Spleen (tissue), 11 donors: ENCODE measurements around the gene TBC1D8. TPM values are rescaled to one million over a fixed set of nuclear protein-coding genes. Genes with fewer than 3 reads are reported as not detected.

Experiments
- DNase-seq: peaks from one replicate; pipeline ENCODE4 v3.0.0-alpha.2; 2020
- H3K27ac ChIP-seq, 8 donors: fragments of 200-600 bp; sonication (generic) in 7 of 8; 1 replicate in 4 of 8; 2 replicates in 4 of 8; pipeline versions ENCODE4 v1.5.0 to v1.8.0; 2016 to 2021; ENCODE audit warnings: inconsistent platforms in 4 of 8, mild to moderate bottlenecking in 4 of 8, moderate library complexity in 1 of 8
- H3K27me3 ChIP-seq, 7 donors: fragments of 200-600 bp; sonication (generic) in 6 of 7; replicated peaks in 1 of 7; 1 replicate in 4 of 7; 2 replicates in 3 of 7; pipeline versions ENCODE4 v1.5.0 to v1.8.0; 2016 to 2021; ENCODE audit warnings: inconsistent platforms in 3 of 7, mild to moderate bottlenecking in 1 of 7
- H3K36me3 ChIP-seq, 6 donors: fragments of 200-600 bp; sonication (generic) in 5 of 6; 1 replicate in 4 of 6; 2 replicates in 2 of 6; pipeline versions ENCODE4 v1.5.0 to v1.8.0; 2016 to 2021; ENCODE audit warnings: inconsistent platforms in 2 of 6
- H3K4me1 ChIP-seq, 6 donors: fragments of 200-600 bp; sonication (generic) in 5 of 6; 1 replicate in 3 of 6; 2 replicates in 3 of 6; pipeline versions ENCODE4 v1.5.0 to v1.8.0; 2016 to 2021; ENCODE audit warnings: inconsistent platforms in 3 of 6
- H3K4me3 ChIP-seq, 8 donors: fragments of 200-600 bp; sonication (generic) in 7 of 8; 1 replicate in 4 of 8; 2 replicates in 4 of 8; pipeline versions ENCODE4 v1.5.0 to v1.8.0; 2016 to 2021; ENCODE audit warnings: inconsistent platforms in 4 of 8, mild to moderate bottlenecking in 4 of 8, moderate library complexity in 2 of 8
- H3K9me3 ChIP-seq, 8 donors: fragments of 200-600 bp; sonication (generic) in 7 of 8; 1 replicate in 4 of 8; 2 replicates in 4 of 8; pipeline versions ENCODE4 v1.5.0 to v1.8.0; 2016 to 2021; ENCODE audit warnings: inconsistent platforms in 4 of 8
- CTCF ChIP-seq, 11 experiments: fragments of 200-600 bp in 7 of 11; fragments of 450-650 bp in 4 of 11; sonication (generic) in 4 of 11; IDR thresholded peaks in 8 of 11; conservative IDR thresholded peaks in 3 of 11; 1 replicate in 7 of 11; 2 replicates in 4 of 11; pipeline versions ENCODE4 v1.4.0 to v1.8.0; 2016 to 2021; ENCODE audit warnings: antibody characterized with exemption in 11 of 11, inconsistent platforms in 4 of 11, mild to moderate bottlenecking in 1 of 11
- POLR2A ChIP-seq, 3 donors: fragments of 450-650 bp; IDR thresholded peaks; one replicate each; pipeline ENCODE4 v1.5.1; 2017; ENCODE audit warnings: antibody characterized with exemption in 3 of 3, mild to moderate bottlenecking in 1 of 3
- POLR2AphosphoS5 ChIP-seq, 3 donors: sonication (generic); formaldehyde crosslinking; IDR thresholded peaks; one replicate each; pipeline ENCODE4 v1.5.1; 2017; ENCODE audit warnings: antibody characterized with exemption in 3 of 3
- WGBS, 5 donors: extraction: QIAGEN DNeasy Blood & Tissue Kit in 3 of 5; methylation state at CpG; one replicate each; pipeline versions ENCODE4 v1.1.5 to v1.1.7; 2013 to 2018; 5-methylcytosine and 5-hydroxymethylcytosine counted together
- intact Hi-C: fragments of 100-400 bp; cut with DNase I; formaldehyde crosslinking; loops from one replicate; pipeline ENCODE4 v1.15.0; 2023; ENCODE audit warnings: low total_unique reads
- polyA plus RNA-seq, 3 donors: library from polyadenylated mRNA; stranded (reverse); fragments of 200-250 nt; gene quantifications; one replicate each; pipeline ENCODE4 v1.2.1, GENCODE V29; 2013
- total RNA-seq, 7 donors: library from RNA; depleted of rRNA in 3 of 7; stranded (reverse); fragments of >200 nt in 3 of 7; fragmentation: NEBNext Ultra II Directional in 4 of 7; extraction: Animal tissue kit (Norgen Biotek cat#: 25700) in 4 of 7; gene quantifications; one replicate each; pipeline versions ENCODE4 v1.1.0 to v1.2.1, GENCODE V29; 2016 to 2021
- donor health status: healthy with polysubstance abuse.
- donor health status: DM: no; HTN: no; CAD: no; lungs with moderate emphysema.
- donor health status: DM: no; HTN: no; CAD: no.
- donor health status: Bipolar disorder and iron deficiency.
- donor health status: healthy.
- donor health status: DM: no; HTN: no; CAD: no.
- donor health status: DM: yes; HTN: yes; CAD: no.

TBC1D8 gene
- total and polyA plus RNA-seq, 10 donors = 7.2 to 104 (median 40.5) TPM

GRCh38 chr2:100983201-100983600, 168.0 kb downstream of the TBC1D8 start:
- 91 to 95% (median 93%) methylated on average over 10 to 12 of the region's 12 CpGs for WGBS, 5 donors
- no peaks in the 10 kb centered on the region for H3K27me3 ChIP-seq
- intact Hi-C loops = no loop called here
- H3K9me3 ChIP-seq = no peaks in the 10 kb centered on the region
- H3K4me3 ChIP-seq = no peak overlapping the region
- H3K4me1 ChIP-seq = peaks cover 0 to 4% (median 0%) of the 10 kb centered on the region in 6 donors
- H3K36me3 ChIP-seq = peaks cover 0 to 17% (median 0%) of the 10 kb centered on the region in 6 donors
- DNase-seq = no peak
- peak overlapping the region in 1 of 8 donors; percentile 3 for H3K27ac ChIP-seq
- TF ChIP-seq POLR2AphosphoS5 (IDR thresholded peaks at IDR 0.05) = no peak
- no peak for TF ChIP-seq POLR2A (IDR thresholded peaks at IDR 0.05)
- no peak for TF ChIP-seq CTCF (IDR thresholded peaks at IDR 0.05 in 8 of 11, conservative IDR thresholded peaks at IDR 0.05 in 3 of 11)

- no peaks in the 10 kb centered on the region for H3K9me3 ChIP-seq
- TF ChIP-seq POLR2AphosphoS5 (IDR thresholded peaks at IDR 0.05) (no peak), POLR2A (IDR thresholded peaks at IDR 0.05) (no peak), CTCF (IDR thresholded peaks at IDR 0.05 in 8 of 11, conservative IDR thresholded peaks at IDR 0.05 in 3 of 11) (no peak)
- DNase-seq = no peak
- H3K36me3 ChIP-seq = peaks cover 0 to 16% (median 0%) of the 10 kb centered on the region in 6 donors
- peaks cover 0 to 4% (median 0%) of the 10 kb centered on the region in 6 donors for H3K4me1 ChIP-seq
- intact Hi-C loops = no loop called here
- no peaks in the 10 kb centered on the region for H3K27me3 ChIP-seq
- 78 to 94% (median 85%) methylated on average over 6 to 8 of the region's 8 CpGs for WGBS, 5 donors
- H3K27ac ChIP-seq = no peak overlapping the region
- no peak overlapping the region for H3K4me3 ChIP-seq
Observed at GRCh38 chr2:100982431-100982861, 168.7 kb downstream of the TBC1D8 start.

- no peak for TF ChIP-seq POLR2AphosphoS5 (IDR thresholded peaks at IDR 0.05)
- TF ChIP-seq POLR2A (IDR thresholded peaks at IDR 0.05) = no peak
- TF ChIP-seq CTCF (IDR thresholded peaks at IDR 0.05 in 8 of 11, conservative IDR thresholded peaks at IDR 0.05 in 3 of 11) = no peak
- WGBS, 5 donors = 68 to 79% (median 72%) methylated on average over 2 of the region's 2 CpGs
- no peak for DNase-seq
- no peak overlapping the region for H3K27ac ChIP-seq
- no peak overlapping the region for H3K4me3 ChIP-seq
- intact Hi-C loops = no loop called here
- peaks cover 0 to 25% (median 0%) of the 10 kb centered on the region in 6 donors for H3K36me3 ChIP-seq
- H3K27me3 ChIP-seq = no peaks in the 10 kb centered on the region
- H3K9me3 ChIP-seq = no peaks in the 10 kb centered on the region
- H3K4me1 ChIP-seq = peaks cover 0 to 4% (median 2%) of the 10 kb centered on the region in 6 donors
Observed at GRCh38 chr2:100981011-100981410, 170.2 kb downstream of the TBC1D8 start.

GRCh38 chr2:100980046-100980445, 171.1 kb downstream of the TBC1D8 start:
- intact Hi-C loops = no loop called here
- Histone ChIP-seq H3K9me3 (no peaks in the 10 kb centered on the region), H3K4me3 (no peak overlapping the region), H3K36me3 (peaks cover 0 to 33% (median 0%) of the 10 kb centered on the region in 6 donors), H3K27me3 (no peaks in the 10 kb centered on the region), H3K27ac (no peak overlapping the region), H3K4me1 (peaks cover 0 to 4% (median 2%) of the 10 kb centered on the region in 6 donors)
- WGBS, 5 donors = 89 to 95% (median 92%) methylated on average over 12 of the region's 12 CpGs
- DNase-seq = no peak
- TF ChIP-seq POLR2AphosphoS5 (IDR thresholded peaks at IDR 0.05) (no peak), CTCF (IDR thresholded peaks at IDR 0.05 in 8 of 11, conservative IDR thresholded peaks at IDR 0.05 in 3 of 11) (no peak), POLR2A (IDR thresholded peaks at IDR 0.05) (no peak)
